HepG2 (cell line): ENCODE measurements around the gene HORMAD2. TPM values are rescaled to one million over a fixed set of nuclear protein-coding genes. Genes with fewer than 3 reads are reported as not detected.

Source experiments
- HCFC1 ChIP-seq: fragments of 150-350 bp; IDR thresholded peaks from 2 replicates; pipeline ENCODE4 v1.6.1; 2014; ENCODE audit warnings: low read depth, low read length
- KDM3A ChIP-seq: IDR thresholded peaks from 2 replicates; pipeline ENCODE4 v1.6.1; 2018; ENCODE audit warnings: low read depth, missing compliant biosample characterization
- NFE2L1 ChIP-seq: sonication (generic); formaldehyde crosslinking; IDR thresholded peaks from 2 replicates; pipeline ENCODE4 v1.4.0; 2020; ENCODE audit warnings: missing genetic modification reagents, mild to moderate bottlenecking, borderline replicate concordance
- POLR2A ChIP-seq, 2 experiments: IDR thresholded peaks; 2 replicates each; pipeline ENCODE4 v1.6.1; 2011; ENCODE audit warnings: low read depth in 2 of 2, low read length in 2 of 2, mild to moderate bottlenecking in 1 of 2, moderate library complexity in 1 of 2; ENCODE audit not compliant: insufficient read depth in 1 of 2
- RAD21 ChIP-seq: fragments of 450-650 bp; formaldehyde crosslinking; IDR thresholded peaks from 2 replicates; pipeline ENCODE4 v1.5.0; 2020; ENCODE audit warnings: mild to moderate bottlenecking
- REXO4 ChIP-seq: sonication (generic); formaldehyde crosslinking; IDR thresholded peaks from 2 replicates; pipeline ENCODE4 v1.8.0; 2022; ENCODE audit warnings: missing genetic modification reagents, mild to moderate bottlenecking, borderline replicate concordance
- TCF12 ChIP-seq, 2 experiments: fragments of 450-650 bp in 1 of 2; sonication (generic) in 1 of 2; formaldehyde crosslinking in 1 of 2; IDR thresholded peaks; 2 replicates each; pipeline versions ENCODE4 v1.6.1 to v1.8.0; 2017 to 2022; ENCODE audit warnings: antibody characterized with exemption in 1 of 2, mild to moderate bottlenecking in 1 of 2, missing genetic modification reagents in 1 of 2, moderate library complexity in 1 of 2
- TCF7 ChIP-seq: sonication (generic); IDR thresholded peaks from 2 replicates; pipeline ENCODE4 v1.6.1; 2016; ENCODE audit warnings: antibody characterized with exemption, low read depth
- ZNF101 ChIP-seq: sonication (generic); formaldehyde crosslinking; IDR thresholded peaks from 2 replicates; pipeline ENCODE4 v1.4.0; 2020; ENCODE audit warnings: mild to moderate bottlenecking, low read depth, missing genetic modification reagents, borderline replicate concordance
- ZNF768 ChIP-seq: sonication (generic); formaldehyde crosslinking; IDR thresholded peaks from 2 replicates; pipeline ENCODE4 v1.4.0; 2020; ENCODE audit warnings: missing genetic modification reagents
- ZNF850 ChIP-seq: sonication (generic); formaldehyde crosslinking; conservative IDR thresholded peaks from 2 replicates; pipeline ENCODE4 v1.9.0; 2021; ENCODE audit warnings: mild to moderate bottlenecking, missing genetic modification reagents
- polyA plus RNA-seq, 8 experiments: library from polyadenylated mRNA; depleted of rRNA in 3 of 8; stranded (reverse) in 7 of 8; unstranded in 1 of 8; fragments of >200 nt; fragmentation: Illumina TruSeq in 4 of 8; extraction: Trizol in 4 of 8; gene quantifications; 2 replicates each; pipeline versions ENCODE4 v1.2.1 to v1.2.3, GENCODE V29; 2011 to 2016; ENCODE audit warnings: low read depth in 4 of 8, missing spikeins in 1 of 8, mixed read lengths in 1 of 8; ENCODE audit not compliant: insufficient read depth in 1 of 8
- total RNA-seq, 5 experiments: library from RNA; depleted of rRNA; stranded (reverse); fragments of >200 nt; fragmentation: Illumina TruSeq; extraction: Trizol; gene quantifications; 2 replicates each; pipeline ENCODE4 v1.2.3, GENCODE V29; 2016; ENCODE audit warnings: low read depth in 1 of 5
- TF ChIP-seq, protein P1 (sequence below): sonication (generic); formaldehyde crosslinking; IDR thresholded peaks from 2 replicates; pipeline ENCODE4 v1.4.0; 2020; ENCODE audit warnings: missing genetic modification reagents
- TF ChIP-seq, protein P2 (sequence below): sonication (generic); formaldehyde crosslinking; IDR thresholded peaks from 2 replicates; pipeline ENCODE4 v1.5.0; 2020; ENCODE audit warnings: mild to moderate bottlenecking, missing genetic modification reagents, borderline replicate concordance
- TF ChIP-seq, protein P3 (sequence below): sonication (generic); formaldehyde crosslinking; IDR thresholded peaks from 2 replicates; pipeline ENCODE4 v1.8.0; 2022; ENCODE audit warnings: mild to moderate bottlenecking, missing genetic modification reagents, moderate library complexity
- TF ChIP-seq, protein P4 (sequence below), 2 experiments: sonication (generic) in 1 of 2; formaldehyde crosslinking in 1 of 2; IDR thresholded peaks; 2 replicates each; pipeline versions ENCODE4 v1.6.1 to v1.9.0; 2014 to 2022; ENCODE audit warnings: antibody characterized with exemption in 1 of 2, borderline replicate concordance in 1 of 2, inconsistent platforms in 1 of 2, low read depth in 1 of 2, missing genetic modification reagents in 1 of 2

Gene HORMAD2
- total and polyA plus RNA-seq, 2 of the 13 experiments (the other 11 are each of a cell fraction or from before 2014, with no cell fraction given): not detected

DNA sequence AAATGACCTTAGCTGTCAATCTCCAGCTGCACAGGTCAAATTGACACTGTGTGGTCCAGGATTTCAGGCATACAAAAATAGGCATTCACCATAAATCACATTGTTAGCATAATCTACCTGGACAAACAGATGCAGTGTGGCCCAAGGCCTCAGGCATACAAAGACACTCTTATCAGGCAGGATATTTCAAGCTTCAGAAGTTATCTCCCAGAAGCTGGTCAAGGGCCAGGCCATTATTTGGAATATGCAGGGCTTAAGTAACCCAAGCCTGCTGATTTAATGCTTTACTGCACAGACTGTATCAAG is 25.5 kb upstream of the HORMAD2 start (continued):
- TF ChIP-seq, protein P1, sequence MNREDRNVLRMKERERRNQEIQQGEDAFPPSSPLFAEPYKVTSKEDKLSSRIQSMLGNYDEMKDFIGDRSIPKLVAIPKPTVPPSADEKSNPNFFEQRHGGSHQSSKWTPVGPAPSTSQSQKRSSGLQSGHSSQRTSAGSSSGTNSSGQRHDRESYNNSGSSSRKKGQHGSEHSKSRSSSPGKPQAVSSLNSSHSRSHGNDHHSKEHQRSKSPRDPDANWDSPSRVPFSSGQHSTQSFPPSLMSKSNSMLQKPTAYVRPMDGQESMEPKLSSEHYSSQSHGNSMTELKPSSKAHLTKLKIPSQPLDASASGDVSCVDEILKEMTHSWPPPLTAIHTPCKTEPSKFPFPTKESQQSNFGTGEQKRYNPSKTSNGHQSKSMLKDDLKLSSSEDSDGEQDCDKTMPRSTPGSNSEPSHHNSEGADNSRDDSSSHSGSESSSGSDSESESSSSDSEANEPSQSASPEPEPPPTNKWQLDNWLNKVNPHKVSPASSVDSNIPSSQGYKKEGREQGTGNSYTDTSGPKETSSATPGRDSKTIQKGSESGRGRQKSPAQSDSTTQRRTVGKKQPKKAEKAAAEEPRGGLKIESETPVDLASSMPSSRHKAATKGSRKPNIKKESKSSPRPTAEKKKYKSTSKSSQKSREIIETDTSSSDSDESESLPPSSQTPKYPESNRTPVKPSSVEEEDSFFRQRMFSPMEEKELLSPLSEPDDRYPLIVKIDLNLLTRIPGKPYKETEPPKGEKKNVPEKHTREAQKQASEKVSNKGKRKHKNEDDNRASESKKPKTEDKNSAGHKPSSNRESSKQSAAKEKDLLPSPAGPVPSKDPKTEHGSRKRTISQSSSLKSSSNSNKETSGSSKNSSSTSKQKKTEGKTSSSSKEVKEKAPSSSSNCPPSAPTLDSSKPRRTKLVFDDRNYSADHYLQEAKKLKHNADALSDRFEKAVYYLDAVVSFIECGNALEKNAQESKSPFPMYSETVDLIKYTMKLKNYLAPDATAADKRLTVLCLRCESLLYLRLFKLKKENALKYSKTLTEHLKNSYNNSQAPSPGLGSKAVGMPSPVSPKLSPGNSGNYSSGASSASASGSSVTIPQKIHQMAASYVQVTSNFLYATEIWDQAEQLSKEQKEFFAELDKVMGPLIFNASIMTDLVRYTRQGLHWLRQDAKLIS (CRISPR knock-in tag): no peak
- TF ChIP-seq REXO4 (CRISPR knock-in tag): no peak
- TF ChIP-seq POLR2A (IDR thresholded peaks at IDR 0.05; ENCODE audit: insufficient read depth in 1 of 2, low read depth in 2 of 2, low read length in 2 of 2): no peak
- TF ChIP-seq TCF12 (IDR thresholded peaks at IDR 0.05): no peak
- TF ChIP-seq TCF12 (CRISPR knock-in tag; IDR thresholded peaks at IDR 0.05): no peak
- TF ChIP-seq HCFC1: no peak
- TF ChIP-seq ZNF850 (CRISPR knock-in tag): no peak
- TF ChIP-seq, protein P2, sequence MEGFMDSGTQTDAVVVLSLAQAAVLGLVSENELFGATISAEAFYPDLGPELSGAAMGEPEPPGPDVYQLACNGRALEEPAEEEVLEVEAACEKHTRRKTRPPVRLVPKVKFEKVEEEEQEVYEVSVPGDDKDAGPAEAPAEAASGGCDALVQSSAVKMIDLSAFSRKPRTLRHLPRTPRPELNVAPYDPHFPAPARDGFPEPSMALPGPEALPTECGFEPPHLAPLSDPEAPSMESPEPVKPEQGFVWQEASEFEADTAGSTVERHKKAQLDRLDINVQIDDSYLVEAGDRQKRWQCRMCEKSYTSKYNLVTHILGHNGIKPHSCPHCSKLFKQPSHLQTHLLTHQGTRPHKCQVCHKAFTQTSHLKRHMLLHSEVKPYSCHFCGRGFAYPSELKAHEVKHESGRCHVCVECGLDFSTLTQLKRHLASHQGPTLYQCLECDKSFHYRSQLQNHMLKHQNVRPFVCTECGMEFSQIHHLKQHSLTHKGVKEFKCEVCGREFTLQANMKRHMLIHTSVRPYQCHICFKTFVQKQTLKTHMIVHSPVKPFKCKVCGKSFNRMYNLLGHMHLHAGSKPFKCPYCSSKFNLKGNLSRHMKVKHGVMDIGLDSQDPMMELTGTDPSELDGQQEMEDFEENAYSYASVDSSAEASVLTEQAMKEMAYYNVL (CRISPR knock-in tag): no peak
- no peak for TF ChIP-seq ZNF768 (CRISPR knock-in tag)
- no peak for TF ChIP-seq NFE2L1 (CRISPR knock-in tag)
- TF ChIP-seq RAD21: no peak
- no peak for TF ChIP-seq KDM3A (CRISPR knock-in tag)
- TF ChIP-seq, protein P3, sequence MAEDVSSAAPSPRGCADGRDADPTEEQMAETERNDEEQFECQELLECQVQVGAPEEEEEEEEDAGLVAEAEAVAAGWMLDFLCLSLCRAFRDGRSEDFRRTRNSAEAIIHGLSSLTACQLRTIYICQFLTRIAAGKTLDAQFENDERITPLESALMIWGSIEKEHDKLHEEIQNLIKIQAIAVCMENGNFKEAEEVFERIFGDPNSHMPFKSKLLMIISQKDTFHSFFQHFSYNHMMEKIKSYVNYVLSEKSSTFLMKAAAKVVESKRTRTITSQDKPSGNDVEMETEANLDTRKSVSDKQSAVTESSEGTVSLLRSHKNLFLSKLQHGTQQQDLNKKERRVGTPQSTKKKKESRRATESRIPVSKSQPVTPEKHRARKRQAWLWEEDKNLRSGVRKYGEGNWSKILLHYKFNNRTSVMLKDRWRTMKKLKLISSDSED (CRISPR knock-in tag): no peak
- TF ChIP-seq, protein P4, sequence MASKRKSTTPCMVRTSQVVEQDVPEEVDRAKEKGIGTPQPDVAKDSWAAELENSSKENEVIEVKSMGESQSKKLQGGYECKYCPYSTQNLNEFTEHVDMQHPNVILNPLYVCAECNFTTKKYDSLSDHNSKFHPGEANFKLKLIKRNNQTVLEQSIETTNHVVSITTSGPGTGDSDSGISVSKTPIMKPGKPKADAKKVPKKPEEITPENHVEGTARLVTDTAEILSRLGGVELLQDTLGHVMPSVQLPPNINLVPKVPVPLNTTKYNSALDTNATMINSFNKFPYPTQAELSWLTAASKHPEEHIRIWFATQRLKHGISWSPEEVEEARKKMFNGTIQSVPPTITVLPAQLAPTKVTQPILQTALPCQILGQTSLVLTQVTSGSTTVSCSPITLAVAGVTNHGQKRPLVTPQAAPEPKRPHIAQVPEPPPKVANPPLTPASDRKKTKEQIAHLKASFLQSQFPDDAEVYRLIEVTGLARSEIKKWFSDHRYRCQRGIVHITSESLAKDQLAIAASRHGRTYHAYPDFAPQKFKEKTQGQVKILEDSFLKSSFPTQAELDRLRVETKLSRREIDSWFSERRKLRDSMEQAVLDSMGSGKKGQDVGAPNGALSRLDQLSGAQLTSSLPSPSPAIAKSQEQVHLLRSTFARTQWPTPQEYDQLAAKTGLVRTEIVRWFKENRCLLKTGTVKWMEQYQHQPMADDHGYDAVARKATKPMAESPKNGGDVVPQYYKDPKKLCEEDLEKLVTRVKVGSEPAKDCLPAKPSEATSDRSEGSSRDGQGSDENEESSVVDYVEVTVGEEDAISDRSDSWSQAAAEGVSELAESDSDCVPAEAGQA (IDR thresholded peaks at IDR 0.05; ENCODE audit: low read depth): no peak
- TF ChIP-seq, protein P4 (CRISPR knock-in tag; IDR thresholded peaks at IDR 0.05; ENCODE audit: borderline replicate concordance): no peak
- TF ChIP-seq TCF7: peak; percentile 67; the same call in 1 of the 2 replicates
- TF ChIP-seq ZNF101 (CRISPR knock-in tag): no peak
